KMS-11 (cell line): ENCODE results near the gene PTGES2.

Experiments used
- H2AFZ ChIP-seq: fragments of 200-600 bp; sonication (generic); 2 replicates; pipeline ENCODE4 v1.6.1; 2016; ENCODE audit warnings: antibody characterized with exemption, mixed run types, low read depth
- H3K27ac ChIP-seq: fragments of 200-600 bp; sonication (generic); 2 replicates; pipeline ENCODE4 v1.6.1; 2016; ENCODE audit warnings: mild to moderate bottlenecking, mixed run types
- H3K27me3 ChIP-seq: fragments of 200-600 bp; sonication (generic); 2 replicates; pipeline ENCODE4 v1.6.1; 2017; ENCODE audit warnings: mild to moderate bottlenecking, low read depth, mixed run types, moderate library complexity; ENCODE audit not compliant: insufficient read depth
- H3K36me3 ChIP-seq: fragments of 200-600 bp; sonication (generic); 2 replicates; pipeline ENCODE4 v1.6.1; 2017; ENCODE audit warnings: mild to moderate bottlenecking, mixed run types; ENCODE audit not compliant: insufficient read depth
- H3K4me1 ChIP-seq: fragments of 200-600 bp; sonication (generic); 2 replicates; pipeline ENCODE4 v1.6.1; 2016; ENCODE audit warnings: mild to moderate bottlenecking, low read depth, mixed run types; ENCODE audit not compliant: poor library complexity, severe bottlenecking
- H3K4me2 ChIP-seq: fragments of 200-600 bp; sonication (generic); 2 replicates; pipeline ENCODE4 v1.7.0; 2016; ENCODE audit warnings: mild to moderate bottlenecking, mixed run types
- H3K4me3 ChIP-seq: fragments of 200-600 bp; sonication (generic); IDR thresholded peaks from 2 replicates; pipeline ENCODE4 v1.6.1; 2017; ENCODE audit warnings: low read depth, low read length, mixed read lengths; ENCODE audit not compliant: insufficient read depth
- H3K79me2 ChIP-seq: fragments of 200-600 bp; sonication (generic); 2 replicates; pipeline ENCODE4 v1.6.1; 2016; ENCODE audit warnings: low read depth, mixed run types; ENCODE audit not compliant: insufficient read depth
- H3K9ac ChIP-seq: fragments of 200-600 bp; sonication (generic); 2 replicates; pipeline ENCODE4 v1.6.1; 2016; ENCODE audit warnings: mild to moderate bottlenecking, mixed run types
- H4K20me1 ChIP-seq: fragments of 200-600 bp; sonication (generic); 2 replicates; pipeline ENCODE4 v1.6.1; 2016; ENCODE audit warnings: mild to moderate bottlenecking, mixed run types; ENCODE audit not compliant: insufficient read depth
- TF ChIP-seq, protein P1 (sequence below): fragments of 200-600 bp; sonication (generic); conservative IDR thresholded peaks from 2 replicates; pipeline ENCODE4 v1.6.1; 2017; ENCODE audit warnings: low read depth, mild to moderate bottlenecking, antibody characterized with exemption, low read length, moderate library complexity, mixed read lengths

PTGES2 gene

DNA sequence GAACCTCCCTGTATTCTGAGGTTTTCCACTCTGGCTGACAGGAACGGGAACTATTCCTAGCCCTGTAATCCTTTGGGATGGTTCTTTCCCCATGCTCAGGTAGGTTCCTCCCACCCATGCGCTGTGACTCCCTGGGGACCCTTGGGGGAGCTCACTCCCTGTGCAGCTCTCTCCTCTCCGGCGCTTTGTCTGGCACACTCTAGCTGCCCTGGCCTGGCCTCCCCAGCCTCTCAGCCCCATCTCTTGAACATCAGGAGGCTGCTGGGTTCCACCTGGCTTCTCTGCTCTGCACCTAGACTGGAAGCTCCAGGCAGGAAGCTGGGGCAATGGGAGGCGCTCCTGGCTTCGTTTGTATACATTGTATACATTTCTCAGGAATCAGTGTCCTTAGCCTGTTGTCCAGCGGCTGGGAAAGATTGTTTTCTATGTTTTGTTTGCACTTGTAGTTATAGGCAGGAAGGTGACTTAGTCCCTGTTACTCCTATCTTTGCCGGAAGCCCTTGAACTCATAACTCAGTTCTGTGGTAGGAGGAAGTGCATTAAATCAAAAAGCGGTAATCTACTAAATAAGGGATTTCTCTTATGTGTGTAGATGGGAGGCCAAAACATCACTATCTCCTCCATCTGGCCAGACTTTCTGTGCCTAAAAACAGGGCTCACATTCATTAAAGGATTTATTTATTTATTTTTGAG lies 39.1 kb downstream of the PTGES2 start:
- Histone ChIP-seq H3K27me3 (no peaks in the 10 kb centered on the region), H3K79me2 (peaks cover 100% of the 10 kb centered on the region), H4K20me1 (peaks cover 6% of the 10 kb centered on the region; the same call in 1 of the 2 replicates), H3K4me1 (peaks cover 20% of the 10 kb centered on the region), H3K36me3 (0 out of 2 replicates have a peak, but pooled peaks cover 2% of the 10 kb centered on the region), H3K4me2 (no peak overlapping the region), H2AFZ (no peak overlapping the region), H3K4me3 (no peak overlapping the region), H3K27ac (no peak overlapping the region), H3K9ac (no peak overlapping the region)
- TF ChIP-seq, protein P1, sequence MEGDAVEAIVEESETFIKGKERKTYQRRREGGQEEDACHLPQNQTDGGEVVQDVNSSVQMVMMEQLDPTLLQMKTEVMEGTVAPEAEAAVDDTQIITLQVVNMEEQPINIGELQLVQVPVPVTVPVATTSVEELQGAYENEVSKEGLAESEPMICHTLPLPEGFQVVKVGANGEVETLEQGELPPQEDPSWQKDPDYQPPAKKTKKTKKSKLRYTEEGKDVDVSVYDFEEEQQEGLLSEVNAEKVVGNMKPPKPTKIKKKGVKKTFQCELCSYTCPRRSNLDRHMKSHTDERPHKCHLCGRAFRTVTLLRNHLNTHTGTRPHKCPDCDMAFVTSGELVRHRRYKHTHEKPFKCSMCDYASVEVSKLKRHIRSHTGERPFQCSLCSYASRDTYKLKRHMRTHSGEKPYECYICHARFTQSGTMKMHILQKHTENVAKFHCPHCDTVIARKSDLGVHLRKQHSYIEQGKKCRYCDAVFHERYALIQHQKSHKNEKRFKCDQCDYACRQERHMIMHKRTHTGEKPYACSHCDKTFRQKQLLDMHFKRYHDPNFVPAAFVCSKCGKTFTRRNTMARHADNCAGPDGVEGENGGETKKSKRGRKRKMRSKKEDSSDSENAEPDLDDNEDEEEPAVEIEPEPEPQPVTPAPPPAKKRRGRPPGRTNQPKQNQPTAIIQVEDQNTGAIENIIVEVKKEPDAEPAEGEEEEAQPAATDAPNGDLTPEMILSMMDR: no peak

DNA sequence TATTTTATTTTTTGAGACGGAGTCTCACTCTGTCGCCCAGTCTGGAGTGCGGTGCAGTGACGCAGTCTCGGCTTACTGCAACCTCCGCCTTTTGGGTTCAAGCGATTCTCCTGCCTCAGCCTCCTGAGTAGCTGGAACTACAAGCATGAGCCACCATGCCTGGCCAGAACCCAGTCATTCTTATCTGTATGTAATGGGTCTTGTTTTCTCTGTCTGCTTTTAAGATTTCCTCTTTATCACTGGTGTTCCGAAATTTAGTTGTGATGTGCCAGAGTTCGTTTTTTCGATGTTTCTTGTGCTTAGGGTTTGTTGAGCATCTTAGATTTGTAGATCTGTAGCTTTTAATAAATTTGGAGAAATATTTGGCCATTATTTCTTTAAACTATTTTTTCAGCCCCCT lies 40.3 kb downstream of the PTGES2 start:
- Histone ChIP-seq H3K79me2 (peaks cover 98% of the 10 kb centered on the region), H3K9ac (no peak overlapping the region), H4K20me1 (peaks cover 6% of the 10 kb centered on the region; the same call in 1 of the 2 replicates), H3K4me3 (no peak overlapping the region), H2AFZ (no peak overlapping the region), H3K27me3 (no peaks in the 10 kb centered on the region), H3K4me1 (peaks cover 30% of the 10 kb centered on the region), H3K27ac (no peak overlapping the region), H3K4me2 (no peak overlapping the region), H3K36me3 (0 out of 2 replicates have a peak, but pooled peaks cover 2% of the 10 kb centered on the region)
- TF ChIP-seq, protein P1: no peak

DNA sequence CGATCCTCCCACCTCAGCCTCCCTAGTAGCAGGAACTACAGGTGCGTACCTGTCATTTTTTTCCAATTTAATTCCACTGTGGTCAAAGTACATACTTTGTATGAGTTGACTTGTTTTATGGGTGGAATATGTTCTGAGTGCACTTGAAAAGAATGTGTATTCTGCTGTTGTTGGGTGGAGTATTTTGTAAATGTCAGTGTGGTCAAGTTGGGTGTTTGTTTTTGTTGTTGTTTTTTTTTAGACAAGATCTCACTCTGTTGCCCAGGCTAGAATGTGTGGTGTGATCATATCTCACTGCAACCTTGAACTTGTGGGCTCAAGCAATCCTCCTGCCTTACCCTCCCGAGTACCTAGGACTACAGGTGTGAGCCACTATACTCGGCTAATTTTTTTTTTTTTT lies 41.6 kb downstream of the PTGES2 start:
- no peak overlapping the region for H3K4me3 ChIP-seq
- TF ChIP-seq, protein P1: no peak
- 0 out of 2 replicates have a peak, but pooled peaks cover 2% of the 10 kb centered on the region for H3K36me3 ChIP-seq
- H3K27me3 ChIP-seq: no peaks in the 10 kb centered on the region
- H2AFZ ChIP-seq: no peak overlapping the region
- H3K4me1 ChIP-seq: peaks cover 43% of the 10 kb centered on the region
- H3K9ac ChIP-seq: no peak overlapping the region
- peaks cover 93% of the 10 kb centered on the region for H3K79me2 ChIP-seq
- no peak overlapping the region for H3K4me2 ChIP-seq
- H3K27ac ChIP-seq: no peak overlapping the region
- H4K20me1 ChIP-seq: no peaks in the 10 kb centered on the region

DNA sequence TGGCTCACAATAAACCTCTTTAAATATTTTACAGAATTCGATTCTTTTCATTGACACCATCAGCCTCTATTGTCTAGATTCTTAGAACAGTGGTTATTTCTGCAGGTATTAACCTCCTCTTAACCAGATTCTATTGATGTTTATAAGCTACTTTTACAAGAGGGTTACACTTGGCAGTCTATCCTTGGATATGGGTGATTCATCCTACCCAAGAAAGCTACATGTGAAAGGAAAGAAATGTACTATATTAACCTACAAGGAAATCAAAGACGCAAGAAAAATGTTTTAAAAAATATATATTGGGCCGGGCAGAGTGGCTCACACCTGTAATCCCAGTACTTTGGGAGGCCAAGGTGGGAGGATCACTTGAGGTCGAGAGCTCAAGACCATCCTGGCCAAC lies 42.8 kb downstream of the PTGES2 start:
- H3K4me2 ChIP-seq: no peak overlapping the region
- no peak overlapping the region for H2AFZ ChIP-seq
- H4K20me1 ChIP-seq: no peaks in the 10 kb centered on the region
- H3K4me1 ChIP-seq: peaks cover 55% of the 10 kb centered on the region
- no peak overlapping the region for H3K27ac ChIP-seq
- no peaks in the 10 kb centered on the region for H3K27me3 ChIP-seq
- TF ChIP-seq, protein P1: no peak
- H3K4me3 ChIP-seq: no peak overlapping the region
- H3K9ac ChIP-seq: no peak overlapping the region
- 0 out of 2 replicates have a peak, but pooled peaks cover 2% of the 10 kb centered on the region for H3K36me3 ChIP-seq
- H3K79me2 ChIP-seq: peaks cover 93% of the 10 kb centered on the region
